ENCODE data around the gene HSH2D.
"Not testable (repeated sequence)": the region's sequence is repeated elsewhere in the genome, so short reads cannot be mapped to it uniquely, and the experiment has no call there.

HSH2D gene, protein sequence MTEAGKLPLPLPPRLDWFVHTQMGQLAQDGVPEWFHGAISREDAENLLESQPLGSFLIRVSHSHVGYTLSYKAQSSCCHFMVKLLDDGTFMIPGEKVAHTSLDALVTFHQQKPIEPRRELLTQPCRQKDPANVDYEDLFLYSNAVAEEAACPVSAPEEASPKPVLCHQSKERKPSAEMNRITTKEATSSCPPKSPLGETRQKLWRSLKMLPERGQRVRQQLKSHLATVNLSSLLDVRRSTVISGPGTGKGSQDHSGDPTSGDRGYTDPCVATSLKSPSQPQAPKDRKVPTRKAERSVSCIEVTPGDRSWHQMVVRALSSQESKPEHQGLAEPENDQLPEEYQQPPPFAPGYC

DNA sequence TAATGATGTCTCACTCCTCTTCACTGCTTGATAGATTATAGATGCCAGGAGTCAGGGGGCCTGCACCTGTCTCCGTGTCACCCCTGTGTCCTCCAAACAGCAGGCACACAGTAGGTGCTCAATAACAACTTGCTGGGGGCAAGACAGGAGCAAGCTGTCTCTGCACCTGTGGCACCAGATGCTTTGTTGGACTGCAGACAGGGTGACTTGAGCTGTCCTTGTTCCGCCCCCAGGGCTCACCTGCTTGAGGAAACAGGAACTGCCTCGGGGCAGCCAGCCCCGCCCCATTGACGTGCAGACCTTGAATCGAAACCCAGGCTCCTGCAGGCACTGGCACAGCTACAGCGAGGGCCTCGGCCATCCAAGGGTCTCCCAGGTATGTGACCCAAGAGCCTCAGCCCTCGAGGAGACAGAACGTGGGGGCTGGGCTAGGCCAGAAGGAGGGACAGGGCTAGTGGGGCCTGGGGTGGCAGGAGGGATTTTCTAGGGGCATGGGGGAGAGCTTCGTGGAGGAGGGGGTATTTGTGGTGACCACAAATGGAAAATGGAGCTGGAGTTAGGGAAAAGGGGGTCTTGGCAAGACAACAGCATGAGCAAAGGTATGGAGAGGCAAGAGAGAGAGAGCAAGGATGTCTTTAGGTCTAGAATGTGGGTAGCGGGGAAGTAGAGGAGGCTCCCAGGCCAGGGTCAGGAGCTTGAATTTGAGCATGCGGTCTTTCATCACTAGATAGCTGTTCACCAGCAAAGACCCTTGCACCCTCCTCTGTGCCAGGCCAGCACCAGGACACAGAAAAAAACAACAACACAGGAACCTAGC lies at the start of gene HSH2D:
Gene HSH2D, plus strand, starts transcription at position 287 of the 817 bp plus-strand sequence. CDS start 5,066 bp downstream, outside the sequence.
- DNase-seq = peak; percentile 42 to 79 (median 74)

DNA sequence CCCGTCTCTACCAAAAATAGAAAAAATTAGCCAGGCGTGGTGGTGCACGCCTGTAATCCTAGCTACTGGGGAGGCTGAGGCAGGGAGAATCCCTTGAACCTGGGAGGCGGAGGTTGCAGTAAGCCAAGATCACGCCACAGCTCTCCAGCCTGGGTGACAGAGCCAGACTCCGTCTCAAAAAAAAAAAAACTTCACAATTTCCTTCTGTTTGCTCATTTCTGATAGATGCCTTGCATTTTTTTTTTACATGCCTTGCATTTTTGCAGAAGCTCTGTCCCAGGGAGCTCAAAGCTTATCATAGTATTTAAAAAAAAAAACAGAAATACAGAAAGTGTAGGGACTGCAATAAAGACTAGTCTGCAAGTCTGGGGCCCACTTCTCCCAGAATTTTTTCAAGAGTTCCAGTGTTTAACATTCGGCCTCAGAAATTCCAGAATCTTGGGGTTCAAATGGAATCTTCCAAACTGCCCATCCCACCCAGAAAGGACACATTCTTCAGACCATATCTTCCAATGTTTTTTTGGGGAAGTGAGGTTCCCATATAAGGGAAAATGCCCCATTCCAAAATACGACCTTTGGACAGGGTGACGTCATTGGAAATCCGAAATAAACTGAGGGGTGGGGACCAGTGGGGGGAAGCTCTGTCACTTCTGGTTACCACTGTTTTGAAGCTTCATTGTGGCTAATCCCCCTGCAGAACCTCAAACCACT lies 49.0 kb upstream of the HSH2D start:
- peak in 1 of 6 experiments; percentile 6 for DNase-seq

DNA sequence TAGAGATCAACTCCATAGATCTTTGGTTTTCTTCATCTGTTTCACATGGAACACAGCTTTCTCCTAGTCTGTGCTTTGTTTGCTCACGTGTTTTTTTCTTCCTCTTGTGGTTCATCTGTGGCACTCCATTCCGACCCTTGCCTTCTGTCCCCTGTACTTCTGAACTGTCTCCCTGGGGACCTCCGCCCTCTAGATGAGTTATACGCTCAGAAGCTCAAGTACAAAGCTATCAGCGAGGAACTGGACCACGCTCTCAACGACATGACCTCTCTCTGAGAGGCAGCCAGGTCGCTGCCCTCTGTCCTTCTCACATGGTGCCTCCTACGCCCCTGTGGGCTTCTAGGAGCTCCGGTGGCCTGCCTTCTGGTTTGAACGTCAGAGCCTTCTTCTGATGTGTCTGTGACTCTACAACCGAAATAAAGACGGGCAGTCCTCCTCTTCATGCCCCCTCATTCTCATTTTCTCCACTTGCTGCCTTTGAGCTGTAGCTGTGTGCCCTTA lies 48.4 kb upstream of the HSH2D start:
- peak in 1 of 6 experiments; percentile 23 for DNase-seq

DNA sequence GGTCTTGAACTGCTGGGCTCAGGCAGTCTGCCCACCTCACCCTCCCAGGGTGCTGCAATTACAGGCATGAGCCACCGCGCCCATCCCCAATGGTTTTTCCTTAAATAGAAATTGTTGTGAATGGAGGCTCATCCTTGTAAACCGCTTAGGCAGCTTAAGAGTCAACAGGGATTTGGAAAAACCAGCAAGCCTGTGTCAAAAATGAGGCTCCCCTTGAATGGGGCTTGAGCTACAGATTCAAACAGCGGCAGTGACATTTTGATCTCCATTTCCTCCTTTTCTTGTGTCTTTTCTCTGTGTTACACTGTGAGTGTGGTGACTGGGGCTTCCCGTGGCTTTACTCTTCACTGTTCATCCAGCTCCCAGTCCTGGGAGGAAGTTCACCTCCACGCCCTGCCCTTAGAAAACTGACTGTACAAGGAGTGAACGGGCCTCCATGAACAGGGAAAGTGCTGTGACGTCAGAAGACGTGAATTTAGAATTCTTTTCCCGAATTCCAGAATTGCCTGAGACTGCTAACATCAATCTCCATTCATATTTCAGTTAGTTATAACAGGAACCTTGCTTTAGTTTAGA lies 47.1 kb upstream of the HSH2D start:
- DNase-seq = peak in 1 of 6 experiments; percentile 10

DNA sequence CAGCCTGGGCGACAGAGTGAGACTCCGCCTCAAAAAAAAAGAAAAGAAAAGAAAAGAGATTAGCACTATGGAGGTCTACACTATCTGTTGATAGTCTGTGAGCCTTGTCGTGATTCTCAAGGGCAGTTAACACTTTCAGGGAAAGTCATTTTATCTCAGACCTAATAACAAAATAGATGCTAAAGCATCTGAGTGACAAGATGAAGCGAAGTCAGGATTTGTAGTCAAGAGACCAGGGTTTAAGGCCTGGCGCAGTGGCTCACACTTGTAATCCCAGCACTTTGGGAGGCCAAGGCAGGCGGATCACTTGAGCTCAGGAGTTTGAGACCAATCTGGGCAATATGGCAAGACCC lies 45.1 kb upstream of the HSH2D start:
- DNase-seq = no peak

DNA sequence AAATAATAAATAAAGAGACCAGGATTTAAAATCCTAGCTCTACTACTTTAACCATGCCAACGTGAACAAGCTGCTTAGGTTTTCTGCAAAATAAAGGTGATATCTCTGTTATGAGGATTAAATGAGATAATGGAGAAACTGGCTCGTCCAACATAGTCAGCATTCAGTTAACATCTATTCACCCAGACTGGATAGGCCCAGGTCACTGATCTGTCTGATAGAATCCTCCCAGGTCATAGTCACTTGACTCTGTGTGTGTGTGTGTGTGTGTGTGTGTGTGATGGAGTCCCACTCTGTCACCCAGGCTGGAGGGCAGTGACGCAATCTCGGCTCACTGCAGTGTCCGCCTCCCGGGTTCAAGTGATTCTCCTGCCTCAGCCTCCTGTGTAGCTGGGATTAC lies 44.7 kb upstream of the HSH2D start:
- no peak for DNase-seq

DNA sequence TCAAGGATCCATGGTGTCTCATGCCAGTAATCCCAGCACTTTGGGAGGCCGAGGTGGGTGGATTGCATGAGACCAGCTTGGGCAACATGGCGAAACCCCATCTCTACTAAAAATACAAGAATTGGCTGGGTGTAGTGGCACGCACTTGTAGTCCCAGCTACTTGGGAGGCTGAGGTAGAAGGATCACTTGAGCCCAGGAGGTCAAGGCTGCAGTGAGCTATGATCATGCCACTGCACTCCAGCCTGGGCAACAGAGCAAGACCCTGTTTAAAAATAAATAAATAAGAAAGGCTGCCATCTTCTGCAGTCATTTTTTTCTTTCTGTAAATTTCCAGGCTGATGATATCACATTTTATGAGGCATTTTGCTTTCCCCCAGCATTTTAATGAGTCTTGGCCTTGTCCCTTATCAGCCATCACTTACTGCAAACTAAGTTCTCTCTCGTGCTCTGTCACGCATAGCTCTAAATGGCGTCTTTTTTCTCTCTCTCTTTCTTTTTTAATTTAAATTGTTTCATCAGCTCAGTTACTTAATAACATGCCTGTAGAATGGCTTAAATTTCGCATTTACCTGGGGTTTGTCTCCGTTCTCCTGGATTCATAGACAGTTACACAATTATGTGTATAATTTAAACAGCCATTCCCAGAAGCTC lies 44.0 kb upstream of the HSH2D start:
- DNase-seq = not testable (repeated sequence)

DNA sequence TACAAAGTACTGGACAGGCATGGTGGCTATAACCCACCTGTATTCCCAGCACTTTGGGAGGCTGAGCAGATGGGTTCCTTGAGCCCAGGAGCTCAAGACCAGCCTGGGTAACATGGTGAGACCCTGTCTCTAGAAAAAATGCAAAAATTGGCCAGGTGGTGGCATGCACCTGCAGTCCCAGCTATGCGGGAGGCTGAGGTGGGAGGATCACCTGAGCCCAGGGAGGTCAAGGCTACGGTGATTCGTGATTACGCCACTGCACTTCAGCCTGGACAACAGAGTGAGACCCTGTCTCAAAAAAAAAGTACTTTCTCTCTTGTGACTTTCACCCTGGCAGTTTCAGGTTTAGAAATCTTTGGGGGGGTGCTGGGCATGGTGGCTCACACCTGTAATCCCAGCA lies 43.0 kb upstream of the HSH2D start:
- DNase-seq = no peak

DNA sequence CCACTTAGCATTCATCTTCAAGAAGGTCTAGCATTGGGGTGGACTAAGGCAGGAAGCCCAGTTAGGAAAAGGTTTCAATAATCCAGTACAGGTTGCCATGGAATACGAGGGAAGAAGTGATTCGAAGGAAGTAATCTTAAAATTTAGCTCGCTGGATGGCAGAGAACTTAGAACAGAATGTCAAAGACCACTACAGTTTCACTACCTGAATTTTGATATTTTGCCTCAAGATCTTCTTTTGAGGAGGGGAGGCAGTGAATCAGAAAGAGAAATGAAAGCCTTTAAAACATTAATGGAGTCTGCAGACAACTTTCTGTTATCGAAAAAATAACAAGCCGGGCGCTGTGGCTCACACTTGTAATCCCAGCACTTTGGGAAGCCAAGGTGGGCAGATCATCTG lies 38.8 kb upstream of the HSH2D start:
- DNase-seq = no peak

DNA sequence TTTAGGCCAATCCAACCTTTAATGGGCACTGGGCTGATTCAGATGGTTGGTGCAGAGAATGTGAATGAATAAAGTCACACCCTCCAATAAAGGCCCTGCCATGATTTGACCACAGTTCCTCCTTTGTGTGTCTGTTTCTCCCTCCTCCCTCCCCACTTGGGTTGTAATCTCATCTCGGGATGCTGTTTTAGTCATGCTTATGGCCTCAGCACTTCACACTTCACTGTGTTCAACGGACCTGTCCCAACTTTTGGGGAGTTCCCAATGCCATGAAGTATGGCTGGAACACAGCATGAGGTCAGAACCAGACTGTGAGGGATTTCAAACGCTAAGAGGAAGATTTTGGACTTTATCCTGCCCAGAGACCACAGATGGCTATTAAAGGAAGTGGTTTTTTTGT lies 37.4 kb upstream of the HSH2D start:
- no peak for DNase-seq

DNA sequence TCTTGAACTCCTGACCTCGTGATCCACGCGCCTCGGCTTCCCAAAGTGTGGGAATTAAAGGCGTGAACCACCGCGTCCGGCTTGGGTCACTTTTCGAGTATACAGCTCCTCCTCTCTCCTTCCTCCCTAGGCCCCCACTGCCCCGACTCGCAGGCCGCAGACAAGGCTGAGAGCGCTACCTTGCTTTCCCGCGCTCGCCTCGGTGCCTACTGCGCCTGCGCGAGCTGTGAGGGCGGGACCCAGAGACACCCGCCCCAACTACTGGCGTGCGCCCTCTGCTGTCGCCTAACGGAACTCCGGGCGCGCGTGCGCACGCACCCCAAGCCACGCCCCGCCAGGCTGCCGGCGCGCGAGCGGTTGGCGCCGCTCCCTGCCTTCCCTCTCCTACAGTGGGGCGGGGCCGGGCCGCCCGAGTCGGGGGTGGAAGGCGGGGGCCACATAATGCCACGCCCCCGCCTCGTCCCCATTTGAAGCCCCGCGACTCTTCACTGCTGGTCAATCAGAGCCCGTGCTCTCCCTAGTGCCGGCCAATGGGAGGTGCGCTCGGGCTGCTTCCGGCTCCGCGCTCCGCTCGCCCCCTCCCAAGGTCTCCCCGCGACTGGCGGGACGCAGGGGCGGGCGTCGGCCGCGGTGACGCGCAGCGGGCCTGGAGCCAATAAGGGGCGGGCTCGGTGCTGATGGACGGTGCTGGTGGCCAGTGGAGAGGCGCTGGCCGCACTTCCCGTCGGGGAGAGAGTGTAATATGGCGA lies 32.2 kb upstream of the HSH2D start, which contains the start of gene RAB8A:
Gene RAB8A, plus strand, starts transcription at position 730 of the 749 bp plus-strand sequence. Its CDS starts 13 bp downstream, at position 743.
- peak; percentile 98 to 100 (median 99) for DNase-seq

DNA sequence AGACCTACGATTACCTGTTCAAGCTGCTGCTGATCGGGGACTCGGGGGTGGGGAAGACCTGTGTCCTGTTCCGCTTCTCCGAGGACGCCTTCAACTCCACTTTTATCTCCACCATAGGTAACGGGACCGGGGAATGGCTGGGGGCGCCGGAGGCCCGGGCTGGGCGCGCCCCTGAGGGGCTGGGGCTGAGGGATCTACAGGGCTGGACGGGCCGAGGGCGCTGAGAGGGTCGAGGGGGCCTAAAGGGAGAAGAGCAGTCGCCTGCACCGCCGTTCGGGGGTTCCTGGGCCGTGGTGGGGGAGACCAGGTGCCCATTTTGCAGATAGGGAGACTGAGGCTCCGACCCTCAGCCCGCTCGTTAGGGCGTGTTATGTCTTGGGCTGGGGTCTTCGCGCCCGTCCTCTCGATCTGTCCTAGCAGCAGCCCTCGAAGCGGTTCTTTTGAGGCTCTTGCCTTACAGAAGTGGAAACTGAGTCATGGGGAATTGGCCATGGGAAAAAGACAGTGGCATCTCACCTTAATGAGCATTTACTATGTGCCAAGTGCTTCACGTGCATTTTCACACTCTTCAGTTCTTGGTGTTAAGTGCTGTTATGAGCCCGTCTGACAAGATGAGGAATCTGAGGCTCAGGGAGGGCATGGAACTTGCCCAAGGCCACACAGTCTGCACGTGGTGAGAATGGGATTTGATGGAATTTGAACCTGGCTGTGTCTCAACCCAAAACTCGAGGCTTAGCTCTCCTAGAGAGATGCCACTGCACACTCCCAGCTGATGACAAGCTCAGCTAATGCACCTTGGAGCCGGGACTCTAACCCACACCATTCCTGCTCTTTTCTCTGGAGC lies 31.4 kb upstream of the HSH2D start:
- DNase-seq = no peak

DNA sequence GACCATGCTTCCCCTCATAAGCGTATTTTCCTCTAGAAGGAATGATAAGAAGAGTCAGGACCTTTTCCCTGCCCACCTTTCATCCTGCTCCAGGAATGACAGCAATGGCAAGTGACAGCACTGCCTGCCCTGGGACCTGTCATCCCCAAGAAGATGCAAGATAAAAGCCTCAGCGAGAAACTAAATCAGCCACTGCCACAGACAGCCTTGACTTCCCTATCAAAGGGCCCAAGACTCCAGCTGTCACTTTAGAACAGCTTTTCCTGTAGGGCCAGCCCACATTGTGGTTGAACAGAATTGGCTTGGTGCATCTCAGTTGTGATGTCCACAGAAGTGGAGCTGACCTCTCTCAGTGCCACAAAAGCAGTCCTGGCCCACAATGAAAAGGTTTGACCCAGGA lies 30.7 kb upstream of the HSH2D start:
- no peak for DNase-seq

DNA sequence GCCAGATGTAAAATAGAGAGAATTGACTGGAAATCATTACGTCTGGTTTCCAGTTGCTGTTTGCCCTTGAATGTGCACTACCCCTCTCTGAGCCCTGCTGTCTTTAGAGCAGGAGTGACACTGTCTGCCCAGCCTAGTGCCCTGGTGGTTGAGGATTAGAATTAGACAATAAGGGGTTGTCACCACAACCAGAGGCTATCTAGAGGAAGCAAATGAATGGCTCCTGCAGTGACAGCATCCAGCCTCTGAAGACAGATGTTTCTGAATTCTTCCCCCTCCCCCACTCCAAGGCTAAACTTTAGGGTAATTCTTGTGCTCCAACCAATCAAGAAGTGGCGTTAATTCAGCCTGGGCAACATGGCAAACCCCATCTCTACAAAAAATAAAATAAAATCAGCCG lies 29.8 kb upstream of the HSH2D start:
- DNase-seq = no peak

DNA sequence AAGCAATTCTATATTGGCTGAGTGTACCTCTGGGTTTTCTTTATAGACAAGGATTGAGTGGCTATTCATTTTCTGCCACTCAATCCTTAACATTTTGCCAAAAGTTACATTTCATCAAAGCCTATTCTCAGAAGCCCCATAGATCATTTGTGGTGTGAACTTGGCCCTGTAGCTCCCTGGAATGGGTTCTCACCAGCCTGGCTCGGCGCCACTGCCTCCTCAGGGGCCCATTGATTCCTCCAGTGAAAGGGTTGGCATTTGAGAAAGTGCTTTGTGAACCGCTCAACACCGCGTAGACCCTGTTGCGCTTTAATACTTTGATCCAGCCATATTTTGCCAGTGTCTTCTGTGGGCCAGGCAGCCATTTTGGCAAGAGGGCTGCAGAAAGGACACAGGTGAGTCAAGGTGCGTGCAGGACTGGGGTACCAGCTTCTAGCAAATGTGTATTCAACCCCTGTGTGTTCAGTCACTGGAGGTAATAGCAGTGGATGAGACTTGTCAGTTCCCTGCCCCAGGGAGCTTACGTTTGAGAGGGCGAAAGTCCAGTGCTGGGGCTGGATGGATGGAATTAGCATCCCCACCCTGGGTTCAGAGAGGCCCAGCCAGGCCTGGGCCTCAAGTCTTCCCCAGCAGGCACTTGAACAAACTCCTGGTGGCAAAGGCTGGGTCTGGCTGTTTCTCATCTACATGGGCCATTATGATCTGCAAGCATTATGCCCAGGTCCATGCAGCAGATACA lies 28.0 kb upstream of the HSH2D start:
- DNase-seq = no peak

DNA sequence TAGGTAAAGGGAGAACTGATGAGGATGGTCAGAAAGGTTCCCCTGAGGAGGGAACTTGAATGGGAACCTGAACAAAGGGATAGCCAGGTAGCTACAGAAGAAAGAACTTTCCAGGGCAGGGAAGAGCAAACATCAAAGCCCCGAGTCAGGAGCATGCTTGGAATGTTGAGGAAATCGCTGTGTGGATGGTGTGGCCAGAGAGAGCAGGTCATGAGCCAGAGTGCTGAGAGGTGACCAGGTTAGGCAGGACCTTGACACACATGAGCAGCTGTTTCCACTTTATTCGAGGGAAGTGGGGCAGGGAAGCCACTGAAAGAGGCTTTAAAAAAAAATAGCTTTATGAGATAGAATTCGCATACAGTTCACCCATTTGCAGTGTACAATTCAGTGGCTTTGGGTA lies 27.4 kb upstream of the HSH2D start:
- no peak for DNase-seq

DNA sequence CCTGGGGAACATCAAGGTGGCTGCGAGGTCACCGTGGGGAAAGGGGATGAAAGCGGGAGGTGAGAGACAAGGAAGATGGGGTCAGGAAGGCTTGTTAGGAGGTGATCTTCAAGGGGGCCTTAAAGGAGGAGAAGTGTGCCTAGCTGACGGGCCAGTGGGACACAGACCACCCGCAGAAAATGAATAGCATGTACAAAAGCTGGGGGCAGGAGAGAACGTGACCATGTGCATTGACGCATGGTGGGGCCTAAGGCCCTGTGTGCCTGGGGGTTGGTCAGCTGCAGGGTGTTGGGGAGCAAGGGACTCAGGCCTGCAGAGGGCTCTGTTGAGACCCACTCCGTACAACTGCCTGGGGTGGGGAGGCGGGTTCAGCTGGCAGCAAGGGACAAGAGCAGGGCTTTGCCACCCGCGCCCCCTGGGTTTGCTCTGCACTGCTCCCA lies 25.9 kb upstream of the HSH2D start:
- DNase-seq = no peak

DNA sequence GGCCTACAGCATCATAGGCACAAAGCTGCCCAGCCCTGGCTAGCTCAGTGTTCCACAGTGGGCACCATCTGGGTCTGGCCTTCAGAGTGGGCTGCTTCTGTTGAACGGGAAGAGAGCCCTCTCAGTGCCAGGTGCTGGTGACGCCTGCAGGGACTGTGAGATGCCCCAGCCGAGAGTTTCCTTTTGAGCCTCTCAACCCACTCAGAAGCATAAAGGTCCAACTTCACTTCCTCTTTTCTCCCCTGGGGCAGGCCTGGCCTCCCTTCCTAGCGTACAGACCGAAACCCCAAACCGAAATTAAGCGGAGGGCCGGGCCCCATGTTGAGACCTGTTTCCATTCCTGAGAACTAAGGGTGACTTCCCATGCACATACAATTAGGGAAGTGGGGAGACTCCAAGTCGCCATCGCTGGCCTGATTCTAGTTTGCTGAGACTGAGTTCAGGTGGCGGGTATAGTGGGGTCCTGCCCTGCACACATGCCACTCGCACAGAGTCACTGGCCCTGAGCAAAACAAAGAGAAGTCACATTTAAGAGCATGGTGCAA lies 24.9 kb upstream of the HSH2D start:
- DNase-seq = no peak

DNA sequence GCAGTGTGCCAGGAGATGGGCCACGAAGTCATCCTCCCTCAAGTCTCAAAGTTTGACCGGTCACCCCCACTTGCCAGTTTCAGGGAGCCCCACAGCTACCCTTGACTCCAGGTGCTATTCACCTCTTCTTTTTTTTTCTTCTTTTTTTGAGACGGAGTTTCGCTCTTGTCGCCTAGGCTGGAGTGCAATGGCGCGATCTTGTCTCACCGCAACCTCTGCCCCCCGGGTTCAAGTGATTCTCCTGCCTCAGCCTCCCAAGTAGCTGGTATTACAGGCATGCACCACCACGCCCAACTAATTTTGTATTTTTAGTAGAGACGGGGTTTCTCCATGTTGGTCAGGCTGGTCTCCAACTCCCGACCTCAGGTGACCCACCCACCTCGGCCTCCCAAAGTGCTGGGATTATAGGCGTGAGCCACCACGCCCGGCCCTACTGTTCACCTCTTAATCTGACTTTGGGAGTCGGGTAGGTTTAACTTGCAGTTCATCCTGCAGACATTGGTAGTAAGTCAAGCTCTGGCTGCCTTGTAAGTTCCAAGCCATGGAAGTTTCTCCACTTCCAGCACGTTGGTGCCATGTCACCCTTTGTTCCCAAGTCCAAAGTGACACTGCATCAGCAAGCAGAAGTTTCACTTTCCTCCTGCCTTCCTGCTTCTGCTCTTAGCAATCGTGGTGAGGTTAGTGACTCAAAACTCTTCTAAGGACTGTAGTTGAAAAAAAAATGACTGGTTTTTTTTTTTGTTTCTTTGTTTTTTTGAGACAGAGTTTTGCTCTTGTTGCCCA lies 24.2 kb upstream of the HSH2D start:
- not testable (repeated sequence) for DNase-seq
